Measurements from ENCODE around the gene NXPH2. TPM values are rescaled to one million over a fixed set of nuclear protein-coding genes. Genes with fewer than 3 reads are reported as not detected.

NXPH2 gene
- total RNA-seq: not detected in 2 replicates

DNA sequence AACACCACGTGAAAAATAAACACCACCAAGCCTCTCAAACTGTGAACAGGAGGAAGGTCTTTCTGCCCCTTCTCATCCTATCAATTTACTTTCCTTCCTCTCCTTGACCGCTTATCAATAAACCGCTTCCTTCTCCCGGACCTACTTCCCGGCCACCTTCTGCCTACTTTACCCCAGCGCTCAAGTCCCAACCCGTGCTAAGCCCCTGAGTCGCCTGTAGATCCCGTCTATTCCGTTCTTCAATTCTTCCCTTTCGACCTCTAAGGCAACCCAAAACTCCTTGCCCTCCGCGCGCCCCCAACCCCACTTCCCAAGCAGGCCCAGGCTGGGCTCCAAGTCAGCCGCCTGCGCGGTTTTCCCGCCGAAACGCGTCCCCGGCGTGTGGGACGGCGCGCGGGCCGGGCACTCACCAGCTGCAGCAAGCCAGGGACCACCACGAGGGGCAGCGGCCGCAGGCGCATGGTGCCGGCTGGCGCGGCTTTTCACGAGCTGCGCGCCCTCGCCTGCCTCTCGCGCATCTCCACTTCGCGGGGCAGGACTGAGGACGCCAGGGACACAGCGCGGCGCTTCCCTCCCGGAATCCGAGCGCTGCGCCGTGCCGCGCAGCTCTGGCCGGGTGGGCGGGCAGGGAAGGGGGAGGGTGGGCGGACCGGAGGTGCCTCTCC, at the start of gene NXPH2:
Gene NXPH2 (minus strand): TSS at position 610 of the 665 bp plus-strand sequence. CDS start 149 bp downstream, at position 461.

Measured in bladder microvascular endothelial cell (primary cell).